Panc1 (cell line): ENCODE data around the gene KRT1.

Experiments
- POLR2AphosphoS5 ChIP-seq: IDR thresholded peaks from 2 replicates; pipeline ENCODE4 v1.6.1; 2012; ENCODE audit warnings: mild to moderate bottlenecking, low read depth, low read length, moderate library complexity
- TF ChIP-seq, protein P1 (sequence below): fragments of 450-650 bp; IDR thresholded peaks from 2 replicates; pipeline ENCODE4 v1.5.1; 2017; ENCODE audit warnings: mild to moderate bottlenecking

DNA sequence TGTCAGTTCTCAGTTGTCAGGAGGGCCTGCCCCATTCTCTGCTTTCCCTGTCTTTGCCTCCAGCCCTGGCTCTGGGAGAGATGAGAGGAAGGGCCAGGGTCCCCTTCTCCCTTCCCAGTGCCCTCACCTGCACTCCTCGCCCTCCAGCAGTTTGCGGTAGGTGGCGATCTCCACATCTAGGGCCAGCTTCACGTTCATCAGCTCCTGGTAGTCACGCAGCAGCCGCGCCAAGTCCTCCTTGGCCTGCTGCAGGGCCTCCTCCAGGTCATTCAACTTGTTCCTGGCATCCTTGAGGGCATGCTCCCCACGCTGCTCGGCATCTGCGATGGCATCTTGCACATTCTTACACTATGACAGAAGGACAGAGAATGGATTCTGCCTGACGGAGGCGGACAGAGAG lies 33.6 kb downstream of the KRT1 start:
- TF ChIP-seq, protein P1, sequence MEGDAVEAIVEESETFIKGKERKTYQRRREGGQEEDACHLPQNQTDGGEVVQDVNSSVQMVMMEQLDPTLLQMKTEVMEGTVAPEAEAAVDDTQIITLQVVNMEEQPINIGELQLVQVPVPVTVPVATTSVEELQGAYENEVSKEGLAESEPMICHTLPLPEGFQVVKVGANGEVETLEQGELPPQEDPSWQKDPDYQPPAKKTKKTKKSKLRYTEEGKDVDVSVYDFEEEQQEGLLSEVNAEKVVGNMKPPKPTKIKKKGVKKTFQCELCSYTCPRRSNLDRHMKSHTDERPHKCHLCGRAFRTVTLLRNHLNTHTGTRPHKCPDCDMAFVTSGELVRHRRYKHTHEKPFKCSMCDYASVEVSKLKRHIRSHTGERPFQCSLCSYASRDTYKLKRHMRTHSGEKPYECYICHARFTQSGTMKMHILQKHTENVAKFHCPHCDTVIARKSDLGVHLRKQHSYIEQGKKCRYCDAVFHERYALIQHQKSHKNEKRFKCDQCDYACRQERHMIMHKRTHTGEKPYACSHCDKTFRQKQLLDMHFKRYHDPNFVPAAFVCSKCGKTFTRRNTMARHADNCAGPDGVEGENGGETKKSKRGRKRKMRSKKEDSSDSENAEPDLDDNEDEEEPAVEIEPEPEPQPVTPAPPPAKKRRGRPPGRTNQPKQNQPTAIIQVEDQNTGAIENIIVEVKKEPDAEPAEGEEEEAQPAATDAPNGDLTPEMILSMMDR, result no peak
- TF ChIP-seq POLR2AphosphoS5, result no peak
